ENCODE measurements around the gene PGM3.

Gene PGM3

DNA sequence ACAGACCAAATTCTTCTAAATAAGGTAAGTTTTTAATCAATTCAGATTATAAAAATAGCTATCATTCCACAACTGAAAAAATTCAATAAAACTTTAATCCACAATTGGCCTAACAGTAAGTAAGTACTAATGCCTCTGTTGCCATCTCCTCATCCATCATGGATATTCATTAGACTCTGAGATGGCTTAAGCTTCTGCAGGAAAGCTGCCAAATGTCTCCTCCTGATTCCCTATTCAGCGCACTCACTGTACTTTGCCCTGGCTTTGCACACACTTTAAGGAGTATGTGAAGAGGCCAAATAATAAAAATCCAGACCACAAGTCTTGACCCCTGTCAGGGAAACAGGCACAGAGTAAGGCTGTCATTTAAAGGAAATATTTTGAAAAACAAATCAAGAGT, 23.6 kb downstream of the PGM3 start:
- Histone ChIP-seq H3K9me3 (ENCODE audit: control insufficient read depth, insufficient read depth, low read depth, low read length) (no peaks in the 10 kb centered on the region), H3K36me3 (ENCODE audit: control insufficient read depth in 2 of 2, insufficient read depth in 1 of 2, low read length in 2 of 2) (peaks cover 56 to 99% of the 10 kb centered on the region in 2 experiments), H3K4me1 (ENCODE audit: control insufficient read depth, insufficient read depth, low read length) (no peaks in the 10 kb centered on the region), H3K4me3 (ENCODE audit: low read depth, low read length) (no peak overlapping the region), H3K27ac (ENCODE audit: extremely low read depth, low read depth, low read length) (no peak overlapping the region)
- ChIA-PET CTCF (interaction anchor here (0.7 to 1.3 kb wide), 2 partner anchors 345 to 364 kb away, joined by 3 to 4 read pairs; no protein-coding TSS in a partner anchor), POLR2A (interaction anchor here (0.6 kb wide), 1 partner anchor 936 kb away, joined by 6 read pairs; no protein-coding TSS in a partner anchor)
- TF ChIP-seq GLI2 (tag by site-specific recombination; IDR thresholded peaks at IDR 0.05; ENCODE audit: borderline replicate concordance, low read depth) (no peak), ZNF664 (tag by site-specific recombination; IDR thresholded peaks at IDR 0.05) (no peak), ZNF157 (tag by site-specific recombination; IDR thresholded peaks at IDR 0.05) (no peak), KLF9 (tag by site-specific recombination; IDR thresholded peaks at IDR 0.05; ENCODE audit: low read depth) (no peak)

- ChIA-PET POLR2A (interaction anchor here (0.6 kb wide), 1 partner anchor 935 kb away, joined by 6 read pairs; no protein-coding TSS in a partner anchor), CTCF (interaction anchor here (1.3 kb wide), 1 partner anchor 346 kb away, joined by 4 read pairs; no protein-coding TSS in a partner anchor)
- no peak overlapping the region for H3K27ac ChIP-seq (ENCODE audit: extremely low read depth, low read depth, low read length)
- TF ChIP-seq ZFP3 (tag by site-specific recombination; IDR thresholded peaks at IDR 0.05; ENCODE audit: low read depth) (no peak), ZNF785 (tag by site-specific recombination; IDR thresholded peaks at IDR 0.05) (no peak), ZNF366 (tag by site-specific recombination; conservative IDR thresholded peaks at IDR 0.05) (no peak), ZNF274 (IDR thresholded peaks at IDR 0.05; ENCODE audit: low read length) (no peak), ZNF274 (tag by site-specific recombination; IDR thresholded peaks at IDR 0.05; ENCODE audit: borderline replicate concordance) (no peak), ZNF501 (tag by site-specific recombination; IDR thresholded peaks at IDR 0.05) (no peak), ZNF221 (tag by site-specific recombination; IDR thresholded peaks at IDR 0.05; ENCODE audit: borderline replicate concordance) (no peak), ZNF132 (tag by site-specific recombination; IDR thresholded peaks at IDR 0.05; ENCODE audit: borderline replicate concordance) (no peak), ZNF701 (tag by site-specific recombination; IDR thresholded peaks at IDR 0.05) (no peak), PRDM2 (tag by site-specific recombination; IDR thresholded peaks at IDR 0.05; ENCODE audit: borderline replicate concordance) (no peak), ZNF341 (tag by site-specific recombination; IDR thresholded peaks at IDR 0.05; ENCODE audit: low read depth) (no peak), ZNF792 (tag by site-specific recombination; IDR thresholded peaks at IDR 0.05) (no peak), ZNF423 (tag by site-specific recombination; IDR thresholded peaks at IDR 0.05) (no peak), KLF9 (tag by site-specific recombination; IDR thresholded peaks at IDR 0.05; ENCODE audit: low read depth) (no peak), ZNF514 (tag by site-specific recombination; IDR thresholded peaks at IDR 0.05) (no peak), ZNF394 (tag by site-specific recombination; IDR thresholded peaks at IDR 0.05; ENCODE audit: borderline replicate concordance) (no peak), ZNF133 (tag by site-specific recombination; IDR thresholded peaks at IDR 0.05) (no peak), ZNF791 (tag by site-specific recombination; IDR thresholded peaks at IDR 0.05) (no peak), ZNF670 (tag by site-specific recombination; IDR thresholded peaks at IDR 0.05; ENCODE audit: low read depth) (no peak)
- no peaks in the 10 kb centered on the region for H3K4me1 ChIP-seq (ENCODE audit: control insufficient read depth, insufficient read depth, low read length)
- H3K9me3 ChIP-seq (ENCODE audit: control insufficient read depth, insufficient read depth, low read depth, low read length) = no peaks in the 10 kb centered on the region
- H3K36me3 ChIP-seq (ENCODE audit: control insufficient read depth in 2 of 2, insufficient read depth in 1 of 2, low read length in 2 of 2) = peaks cover 52 to 99% of the 10 kb centered on the region in 2 experiments
- H3K4me3 ChIP-seq (ENCODE audit: low read depth, low read length) = no peak overlapping the region
Measured at GRCh38 chr6:83169106-83169505, 24.0 kb downstream of the PGM3 start.

Data from HEK293 (cell line).